Myocyte (in vitro differentiated cells): Measurements from ENCODE around the gene RFWD3. TPM values are rescaled to one million over a fixed set of nuclear protein-coding genes. Genes with fewer than 3 reads are reported as not detected.
A peak's percentile ranks its signal among the peaks of the same experiment; 100 is the strongest.

Experiments used
- DNase-seq: peaks from one replicate; pipeline ENCODE4 v3.0.0-alpha.2; 2012; ENCODE audit warnings: low read depth
- total RNA-seq: library from RNA; depleted of rRNA; stranded (reverse); fragments of >200 nt; gene quantifications from 2 replicates; pipeline ENCODE4 v1.2.3, GENCODE V29; 2014

The RFWD3 gene
- total RNA-seq, 1 donor from 2014 or later, result 14.1 TPM

DNA sequence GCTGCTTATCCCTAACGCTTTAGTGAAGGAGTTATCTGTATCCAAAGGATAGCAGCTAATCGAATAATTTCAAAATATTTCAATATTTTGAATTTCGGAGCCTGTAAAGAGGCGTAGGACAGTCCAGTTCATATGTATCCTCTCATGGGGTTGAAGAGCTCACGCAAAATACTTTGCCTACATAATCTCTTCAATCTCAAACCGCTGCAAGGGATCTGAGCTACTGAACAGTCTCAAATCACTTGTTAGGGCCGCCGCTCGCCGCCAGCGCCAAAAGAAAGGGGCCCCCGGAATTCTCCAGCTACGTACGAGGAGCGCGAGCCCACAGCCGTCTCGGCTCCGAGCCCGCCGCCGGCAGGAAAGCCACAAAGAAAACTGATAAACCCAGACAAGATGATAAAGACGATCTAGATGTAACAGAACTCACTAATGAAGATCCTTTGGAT lies 601 bp upstream of the RFWD3 start:
- no peak for DNase-seq

DNA sequence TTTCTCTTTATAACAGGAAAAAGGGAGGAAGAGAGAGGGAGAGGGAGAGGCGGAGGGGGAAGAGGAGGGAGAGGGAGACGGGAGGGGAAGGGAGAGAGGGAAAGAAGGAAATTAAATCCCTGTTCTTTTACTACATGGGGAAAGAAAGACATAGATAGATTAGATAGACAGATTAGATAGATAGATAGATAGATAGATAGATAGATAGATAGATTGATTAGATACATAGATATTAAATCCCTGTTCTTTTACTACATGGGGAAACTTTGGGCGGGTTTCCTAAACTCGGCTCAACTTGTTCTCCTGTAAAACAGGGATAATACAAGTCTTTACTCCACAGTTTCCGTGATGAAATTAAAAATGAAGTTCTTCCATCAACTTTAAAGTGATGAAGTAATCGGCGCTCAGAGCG lies 661 bp downstream of the RFWD3 start:
- DNase-seq, result no peak

DNA sequence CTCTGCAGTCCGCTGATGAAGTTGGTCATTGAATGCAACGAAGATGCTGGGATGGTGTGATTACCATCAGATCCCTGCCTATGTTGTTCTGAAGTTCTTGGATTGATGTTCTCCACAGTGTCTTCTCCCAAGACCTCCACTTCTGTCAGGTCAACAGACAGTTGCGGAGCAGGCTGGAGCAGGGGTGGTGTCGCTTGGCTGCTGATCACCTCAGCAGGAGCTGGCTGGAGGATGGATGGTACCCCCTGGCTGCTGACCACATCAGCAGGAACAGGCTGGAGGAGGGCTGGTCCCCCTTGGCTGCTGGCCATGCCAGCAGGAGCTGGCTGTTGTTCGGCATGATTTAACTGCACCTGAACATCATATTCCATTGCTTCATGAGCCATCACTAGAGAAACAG lies 5.6 kb downstream of the RFWD3 start:
- no peak for DNase-seq

DNA sequence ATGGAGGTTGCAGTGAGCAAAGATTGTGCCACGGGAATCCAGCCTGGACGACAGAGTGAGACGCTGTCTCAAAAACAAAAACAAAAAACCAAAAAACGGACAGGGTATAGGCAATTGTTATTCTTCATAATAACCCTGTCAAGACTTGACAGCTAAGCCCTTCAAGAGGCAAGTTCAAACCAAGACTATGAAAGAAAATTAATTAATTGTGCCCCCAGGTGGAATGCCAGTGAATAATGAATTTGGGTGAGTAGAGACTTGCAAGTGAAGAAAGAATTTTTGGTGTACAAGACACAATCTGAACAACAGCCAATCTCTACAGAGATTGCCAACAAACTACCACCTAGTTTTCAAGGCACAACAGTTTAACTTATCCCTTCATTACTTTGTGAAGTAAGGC lies 6.3 kb downstream of the RFWD3 start:
- DNase-seq, result no peak

DNA sequence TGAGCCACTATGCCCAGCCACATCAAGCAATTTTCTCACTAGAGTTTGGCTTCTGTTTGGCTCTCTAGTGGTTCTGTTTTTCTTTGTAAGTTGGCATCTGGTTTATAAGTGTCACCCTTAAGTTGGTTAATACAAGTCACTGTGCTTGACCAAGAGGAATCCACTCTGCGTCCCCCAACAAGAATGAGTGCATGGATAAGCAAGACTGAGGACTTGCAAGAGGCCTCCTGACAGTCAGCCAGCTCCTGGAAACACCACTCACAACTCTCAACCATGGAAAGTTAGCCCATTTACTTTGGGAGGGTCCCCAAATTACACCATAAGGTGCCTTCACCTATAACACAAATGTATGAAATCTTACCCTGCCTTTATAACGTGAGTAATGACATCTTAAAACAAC lies 7.6 kb downstream of the RFWD3 start:
- DNase-seq, result no peak

DNA sequence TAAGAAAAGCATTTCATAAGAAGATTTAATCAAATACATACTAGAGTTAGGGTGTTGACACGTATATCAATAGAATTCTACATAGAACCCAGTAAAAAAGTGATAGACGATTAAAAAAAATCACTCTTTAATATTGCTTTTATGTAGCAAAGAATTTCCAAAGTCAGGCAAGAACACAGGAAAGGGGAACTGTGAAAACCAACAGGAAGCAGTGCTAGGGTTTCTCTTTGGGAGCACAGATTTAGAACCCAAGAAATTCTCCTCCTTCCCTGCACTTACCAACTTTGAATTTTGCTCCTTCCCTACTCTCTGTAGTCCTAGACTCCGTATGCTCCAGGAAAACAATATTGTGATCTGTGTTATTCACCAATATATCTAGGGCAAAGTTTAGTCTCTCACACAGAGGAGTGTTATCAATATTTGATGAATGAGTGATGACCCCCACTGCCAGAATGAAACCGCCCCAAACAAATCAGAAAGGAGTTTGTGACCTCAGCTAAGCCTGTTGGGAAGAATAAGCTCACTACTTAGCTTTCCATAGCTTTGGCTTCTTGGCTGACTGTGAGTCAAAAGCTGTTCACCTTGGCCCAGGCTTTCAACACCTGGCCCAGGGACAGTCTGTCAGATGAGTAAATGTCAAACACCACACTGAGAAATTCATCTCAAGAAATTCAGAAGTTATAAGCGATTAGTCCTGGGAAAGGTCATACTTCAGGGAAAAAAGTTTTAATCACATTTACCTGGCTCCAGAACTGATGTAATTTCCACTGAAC lies 8.6 kb downstream of the RFWD3 start:
- DNase-seq, result no peak

DNA sequence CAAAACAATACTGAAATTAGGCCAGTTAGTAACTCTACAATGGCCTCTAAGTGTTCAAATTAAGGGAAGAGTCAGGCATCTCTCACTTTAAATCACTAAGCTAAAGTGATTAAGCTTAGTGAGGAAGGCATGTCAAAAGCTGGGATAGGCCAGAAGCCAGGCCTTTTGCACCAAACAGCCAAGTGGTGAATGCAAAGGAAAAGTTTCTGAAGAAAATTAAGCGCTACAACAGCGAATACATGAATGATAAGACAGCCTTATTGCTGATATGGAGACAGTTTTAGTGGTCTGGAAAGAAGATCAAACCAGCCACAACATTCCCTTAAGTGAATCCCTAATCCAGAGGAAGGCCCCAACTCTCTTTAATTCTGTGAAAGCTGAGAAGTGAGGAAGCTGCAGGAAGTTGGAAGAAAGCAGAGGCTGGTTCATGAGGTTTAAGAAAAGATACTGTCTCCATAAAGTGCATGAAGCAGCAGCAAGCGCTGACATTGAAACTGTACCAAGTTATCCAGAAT lies 12.1 kb downstream of the RFWD3 start:
- no peak for DNase-seq

DNA sequence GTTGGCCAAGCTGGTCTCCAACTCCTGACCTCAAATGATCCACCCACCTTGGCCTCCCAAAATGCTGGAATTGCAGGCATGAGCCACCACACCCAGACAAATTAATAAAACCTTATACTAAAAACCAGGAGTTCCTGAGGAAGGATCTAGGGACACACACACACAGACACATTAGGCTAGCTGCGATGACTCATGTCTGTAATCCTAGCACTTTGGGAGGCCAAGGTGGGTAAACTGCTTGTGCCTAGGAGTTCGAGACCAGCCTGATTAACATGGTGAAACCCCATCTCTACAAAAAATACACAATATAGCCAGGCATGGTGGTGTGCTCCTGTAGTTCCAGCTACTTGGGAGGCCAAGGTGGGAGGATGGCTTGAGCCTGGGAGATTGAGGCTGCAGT lies 13.8 kb downstream of the RFWD3 start:
- DNase-seq, result peak; percentile 18

DNA sequence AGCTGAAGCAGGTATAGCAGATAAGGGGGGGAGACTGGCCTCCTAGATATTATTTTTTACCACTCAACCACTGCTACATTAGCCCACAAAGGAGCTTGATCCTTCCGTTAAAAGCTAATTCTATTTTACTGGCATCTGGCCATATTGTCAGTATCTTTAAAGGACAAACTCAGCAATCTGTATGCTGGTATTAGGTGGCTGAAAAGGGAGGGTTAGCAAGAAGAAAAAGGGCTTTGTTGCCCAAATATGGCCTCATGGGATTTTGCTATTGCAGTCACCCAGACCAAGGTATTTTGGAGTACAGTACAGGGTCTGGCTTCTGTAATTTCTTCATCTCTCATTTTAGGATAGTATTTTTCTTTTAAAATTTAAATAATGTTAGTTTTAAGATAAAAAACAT lies 14.4 kb downstream of the RFWD3 start:
- DNase-seq, result no peak

DNA sequence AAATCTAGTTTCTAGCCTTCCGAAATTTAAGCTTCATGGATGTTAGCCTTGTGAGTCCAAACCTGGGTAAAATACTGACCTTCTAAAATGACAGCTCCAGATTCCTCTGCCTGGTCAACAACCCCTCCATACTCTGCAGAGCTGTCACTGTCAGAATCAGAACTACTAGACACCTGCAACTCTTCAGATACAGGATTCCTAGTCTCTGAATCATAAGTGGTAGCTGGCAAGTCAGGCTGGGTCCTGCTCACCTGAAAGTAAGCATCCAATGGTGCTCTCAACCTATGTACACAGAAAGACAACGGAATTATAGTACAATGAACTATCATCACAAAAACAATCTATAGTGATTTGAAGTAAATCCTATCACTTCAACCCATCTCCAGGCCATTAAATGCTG lies 14.8 kb downstream of the RFWD3 start:
- no peak for DNase-seq

DNA sequence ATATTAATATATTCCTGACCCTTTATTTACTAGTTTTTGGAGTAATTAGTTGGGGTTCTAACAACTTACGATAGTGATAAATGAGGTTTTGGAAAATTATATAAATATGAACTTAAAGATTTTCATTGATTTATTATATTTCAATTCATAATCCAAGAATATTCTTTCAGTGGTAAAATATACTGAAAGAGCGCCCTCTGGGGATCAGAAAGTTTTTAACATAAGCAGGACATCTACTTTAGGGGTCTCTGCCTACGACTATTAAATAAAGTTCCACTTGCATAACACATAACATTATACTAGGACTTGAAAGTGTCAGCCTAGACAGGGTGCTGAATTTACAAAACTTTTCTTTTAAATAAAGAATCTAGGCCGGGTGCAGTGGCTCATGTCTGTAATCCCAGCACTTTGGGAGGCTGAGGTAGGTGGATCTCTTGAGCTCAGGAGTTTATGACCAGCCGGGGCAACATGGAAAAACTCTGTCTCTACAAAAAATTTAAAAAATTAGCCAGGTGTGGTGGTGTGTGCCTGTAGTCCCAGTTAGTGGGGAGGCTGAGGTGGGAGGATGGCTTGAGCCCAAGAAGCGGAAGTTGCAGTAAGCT lies 15.6 kb downstream of the RFWD3 start:
- no peak for DNase-seq

DNA sequence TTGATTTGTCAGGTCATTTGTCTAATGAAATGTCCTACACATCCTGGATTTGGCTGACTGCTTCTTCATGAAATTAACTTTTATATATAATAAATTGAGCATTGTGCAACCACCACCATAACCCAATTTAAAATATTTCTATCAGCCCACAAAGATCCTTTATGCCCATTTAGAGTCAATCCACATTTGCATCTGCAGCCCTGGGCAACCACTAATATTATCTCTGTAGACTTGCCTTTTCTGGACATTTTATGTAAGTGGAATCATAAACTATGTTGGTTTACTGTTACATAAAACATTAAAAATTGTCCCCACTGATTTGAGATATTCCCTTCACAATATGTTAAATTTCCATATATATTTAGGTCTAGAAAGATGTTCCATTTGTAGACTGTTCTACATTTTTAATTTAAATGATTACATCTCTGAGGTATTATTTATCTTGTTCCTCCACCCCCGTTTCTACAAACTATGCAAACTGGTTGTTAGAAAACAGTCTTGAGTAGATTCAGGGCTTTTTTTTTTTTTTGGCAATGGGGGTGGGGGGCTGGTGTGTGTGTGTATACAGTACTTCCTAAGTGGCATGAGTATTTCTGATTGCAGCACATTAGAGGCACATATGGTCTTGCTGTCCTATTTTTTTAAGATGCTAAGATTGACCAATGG lies 16.7 kb downstream of the RFWD3 start:
- no peak for DNase-seq

DNA sequence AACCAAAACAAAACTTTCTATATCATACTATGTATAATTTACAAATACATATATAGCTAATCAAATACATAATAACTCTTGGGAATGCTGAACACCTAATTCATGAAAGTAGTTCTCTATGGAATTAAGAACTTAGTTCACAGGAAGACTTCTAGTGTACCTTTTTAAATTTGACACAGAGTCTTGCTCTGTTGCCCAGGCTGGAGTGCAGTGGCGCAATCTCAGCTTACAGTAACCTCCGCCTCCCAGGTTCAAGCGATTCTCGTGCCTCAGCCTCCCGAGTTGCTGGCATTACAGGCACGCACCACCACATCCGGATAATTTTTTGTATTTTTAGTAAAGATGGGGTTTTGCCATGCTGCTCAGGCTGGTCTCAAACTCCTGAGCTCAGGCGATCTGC lies 24.7 kb downstream of the RFWD3 start:
- no peak for DNase-seq

DNA sequence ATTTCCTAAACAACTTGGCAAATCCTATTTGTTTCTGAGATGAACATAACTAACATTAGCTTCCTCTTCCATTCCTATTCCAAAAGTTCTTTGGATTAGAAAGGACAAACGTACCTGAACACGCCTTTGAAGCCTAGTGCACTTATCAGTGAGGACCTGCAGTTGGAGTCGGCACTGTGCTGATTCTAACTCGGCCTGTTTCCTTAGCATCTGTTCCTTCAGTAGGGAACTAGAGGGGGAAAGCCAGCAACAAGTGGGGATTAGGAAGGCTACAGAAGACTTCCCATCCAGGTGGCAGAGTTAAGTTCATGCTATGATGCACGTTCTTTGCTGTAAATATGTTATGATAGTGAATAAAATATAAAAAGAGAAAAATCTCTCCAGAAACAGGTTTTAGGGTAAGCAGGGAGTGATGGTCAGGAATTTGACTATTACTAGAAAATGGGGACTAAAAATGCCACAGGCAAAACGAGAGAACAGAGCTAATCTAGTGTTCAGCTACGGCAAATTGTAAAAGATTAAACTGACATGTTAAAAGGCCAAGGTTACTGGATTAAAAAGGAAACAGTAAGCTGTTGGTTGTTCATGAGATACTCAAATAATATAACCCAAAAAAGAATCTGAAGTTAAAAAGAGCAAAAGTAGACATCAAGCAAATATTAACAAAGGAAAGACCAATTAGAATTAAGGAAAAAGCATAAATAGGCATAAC lies 28.8 kb downstream of the RFWD3 start:
- DNase-seq, result no peak

DNA sequence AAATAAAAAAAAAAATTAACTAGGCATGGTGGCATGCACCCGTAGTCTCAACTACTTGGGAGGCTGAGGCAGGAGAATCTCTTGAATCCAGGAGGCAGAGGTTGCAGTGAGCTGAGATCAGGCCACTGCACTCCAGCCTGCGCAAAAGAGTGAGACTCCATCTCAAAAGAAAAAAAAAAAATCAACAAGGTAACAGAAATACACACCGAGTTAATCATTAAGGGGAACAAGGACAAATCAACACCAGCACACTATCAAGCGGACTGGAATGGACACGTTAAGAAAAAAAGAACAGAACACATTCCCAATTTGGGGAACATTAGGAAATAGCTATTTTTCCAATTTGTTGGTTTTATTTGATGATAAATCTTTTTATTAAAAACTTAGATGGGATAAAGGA lies 31.4 kb downstream of the RFWD3 start:
- DNase-seq, result no peak

DNA sequence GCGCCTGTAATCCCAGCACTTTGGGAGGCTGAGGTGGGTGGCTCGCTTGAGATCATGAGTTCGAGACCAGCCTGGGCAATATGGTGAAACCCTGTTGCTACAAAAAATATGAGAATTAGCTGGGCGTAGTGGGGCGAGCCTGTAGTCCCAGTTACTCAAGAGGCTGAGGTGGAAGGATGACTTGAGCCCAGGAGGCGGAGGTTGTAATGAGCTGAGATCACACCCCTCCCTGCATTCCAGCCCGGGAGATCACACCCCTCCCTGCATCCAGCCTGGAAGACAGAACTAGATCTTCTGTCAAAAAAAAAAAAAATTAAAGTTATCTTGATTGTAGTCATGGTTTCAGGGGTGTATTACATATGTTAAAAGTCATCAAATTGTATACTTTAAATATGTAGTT lies 33.0 kb downstream of the RFWD3 start:
- DNase-seq, result no peak

DNA sequence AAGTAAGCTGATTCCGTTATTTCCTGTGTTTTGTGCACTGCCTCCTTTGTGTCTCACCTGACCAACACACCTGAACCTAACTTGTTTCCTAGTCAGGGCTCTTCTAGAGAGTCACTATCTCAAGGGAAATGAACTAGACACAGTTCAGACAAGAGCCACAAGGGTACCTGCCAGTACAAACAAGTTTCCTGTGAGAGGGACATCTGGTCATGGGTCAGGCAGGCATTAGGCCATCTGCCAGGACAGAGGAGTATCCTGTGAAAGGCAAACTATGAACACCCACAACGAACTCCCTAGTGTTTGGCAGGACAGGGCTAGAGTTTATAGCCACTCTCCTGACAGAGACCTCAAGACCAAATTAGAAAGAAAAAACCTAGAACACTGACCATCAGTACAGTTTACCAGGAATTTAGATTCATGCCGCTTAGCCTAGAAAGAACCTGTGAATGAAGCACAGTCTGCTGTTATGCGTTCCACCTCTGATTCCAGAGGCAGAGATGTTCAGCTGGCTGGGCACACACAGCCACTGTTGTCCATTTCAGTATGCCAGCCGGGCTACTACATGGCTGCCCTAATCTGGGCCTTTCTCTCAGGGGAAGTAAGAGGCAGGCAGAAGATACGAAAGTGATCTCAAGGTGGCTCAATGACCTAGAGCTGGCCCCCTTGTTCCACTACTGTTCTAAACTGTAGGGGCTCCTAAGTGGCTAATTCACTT lies 39.0 kb downstream of the RFWD3 start:
- DNase-seq, result peak; percentile 27

DNA sequence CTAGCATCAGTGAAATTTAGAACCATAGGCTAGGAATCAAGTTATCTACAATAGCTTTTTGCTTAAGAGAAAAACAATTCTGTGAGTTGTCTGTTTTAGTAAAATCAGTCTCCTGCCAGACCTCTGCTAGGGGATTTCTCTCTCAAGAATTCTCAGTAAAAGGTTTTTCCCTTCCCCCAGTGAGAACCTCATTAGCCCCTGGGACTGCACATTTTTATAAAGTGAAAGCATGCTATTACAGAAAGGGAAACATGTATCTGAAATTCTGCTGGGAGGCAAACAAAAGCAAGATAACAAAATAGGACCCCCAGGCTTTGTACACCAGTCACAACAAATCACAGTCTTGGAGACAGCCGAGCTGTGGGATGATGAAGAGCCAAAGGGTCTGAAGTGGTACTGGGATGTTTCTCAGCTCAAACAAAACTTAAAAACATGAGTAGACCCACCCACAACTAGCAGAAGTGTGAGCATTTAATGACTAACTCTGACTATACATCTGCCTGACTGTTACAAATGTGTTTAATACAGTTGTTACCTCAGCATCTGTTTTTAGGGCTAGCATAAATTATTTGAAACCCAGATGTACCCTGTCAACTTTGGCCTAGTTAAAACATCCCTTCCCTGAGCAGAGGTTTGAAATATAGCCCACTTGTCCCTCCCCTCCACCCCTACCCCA lies 39.8 kb downstream of the RFWD3 start:
- no peak for DNase-seq

DNA sequence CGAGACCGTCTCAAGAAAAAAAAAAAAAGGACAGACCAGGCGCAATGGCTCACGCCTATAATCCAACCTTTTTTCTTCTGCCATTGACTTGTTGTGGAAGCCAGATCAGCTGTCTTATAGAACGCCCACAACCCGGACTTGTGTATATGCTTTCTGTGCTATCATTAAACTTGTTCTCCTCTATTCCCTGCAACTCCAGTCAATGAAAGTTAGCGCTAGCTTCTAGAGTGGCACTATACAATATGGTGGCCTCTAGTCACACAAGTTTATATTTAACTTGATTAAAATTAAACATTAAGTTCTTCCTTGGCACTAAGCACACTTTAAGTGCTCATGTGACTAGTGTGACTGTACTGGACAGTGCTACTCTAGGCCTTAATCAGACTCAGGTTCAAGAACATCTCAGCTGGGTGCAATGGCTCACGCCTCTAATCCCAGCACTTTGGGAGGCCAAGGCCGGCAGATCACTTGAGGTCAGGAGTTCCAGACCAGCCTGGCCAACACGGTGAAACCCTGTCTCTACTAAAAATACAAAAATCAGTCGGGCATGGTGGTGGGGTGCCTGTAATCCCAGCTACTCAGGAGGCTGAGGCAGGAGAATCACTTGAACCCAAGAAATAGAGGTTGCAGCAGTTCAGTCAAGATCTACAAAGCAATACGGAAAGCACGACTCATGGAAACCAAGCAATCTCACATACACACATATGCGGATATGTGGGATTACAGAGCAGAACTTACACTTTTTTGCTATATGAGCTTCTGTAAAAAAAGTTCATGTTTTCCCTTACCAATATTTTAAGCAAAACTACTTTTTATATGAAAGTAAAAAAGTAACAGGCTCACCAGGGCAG lies 41.0 kb downstream of the RFWD3 start:
- no peak for DNase-seq

DNA sequence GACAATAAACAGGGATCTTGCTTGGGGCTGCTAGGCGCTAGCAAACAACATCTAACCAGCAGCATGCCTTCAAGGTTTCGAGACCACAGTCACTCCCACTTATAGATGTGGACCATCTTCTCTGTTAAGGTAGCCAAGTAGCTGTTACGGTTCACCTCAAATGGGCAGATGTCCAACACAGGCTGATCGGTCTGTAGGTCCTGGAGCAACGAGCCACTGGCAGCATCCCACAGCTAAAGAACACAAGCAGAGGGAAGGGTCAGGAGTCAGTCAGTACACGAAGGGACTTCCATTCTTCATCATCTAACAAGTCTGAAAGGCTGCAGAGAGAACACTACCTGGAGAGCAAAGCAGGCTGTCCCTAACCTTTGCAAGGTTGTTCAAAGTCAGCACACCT lies 42.8 kb downstream of the RFWD3 start:
- no peak for DNase-seq
